GM12892 (cell line): ENCODE data around the gene HIGD2A.

ENCODE experiments used
- DNase-seq: peaks from one replicate; pipeline ENCODE4 v3.0.0; 2011; ENCODE audit not compliant: insufficient read length
- FAIRE-seq: peaks from 2 replicates; lab custom pipeline; 2011; peaks lifted over from hg19 to GRCh38; lab: Jason Lieb, UNC
- POLR2A ChIP-seq: IDR thresholded peaks from 2 replicates; pipeline ENCODE4 v1.6.1; 2011; ENCODE audit warnings: low read depth, low read length, control low read depth
- POLR2AphosphoS5 ChIP-seq: IDR thresholded peaks from 2 replicates; pipeline ENCODE4 v1.6.1; 2011; ENCODE audit warnings: low read depth, low read length, control low read depth
- TAF1 ChIP-seq: IDR thresholded peaks from 2 replicates; pipeline ENCODE4 v1.6.1; 2011; ENCODE audit warnings: low read depth, mild to moderate bottlenecking, control low read depth, low read length, borderline replicate concordance

HIGD2A gene

DNA sequence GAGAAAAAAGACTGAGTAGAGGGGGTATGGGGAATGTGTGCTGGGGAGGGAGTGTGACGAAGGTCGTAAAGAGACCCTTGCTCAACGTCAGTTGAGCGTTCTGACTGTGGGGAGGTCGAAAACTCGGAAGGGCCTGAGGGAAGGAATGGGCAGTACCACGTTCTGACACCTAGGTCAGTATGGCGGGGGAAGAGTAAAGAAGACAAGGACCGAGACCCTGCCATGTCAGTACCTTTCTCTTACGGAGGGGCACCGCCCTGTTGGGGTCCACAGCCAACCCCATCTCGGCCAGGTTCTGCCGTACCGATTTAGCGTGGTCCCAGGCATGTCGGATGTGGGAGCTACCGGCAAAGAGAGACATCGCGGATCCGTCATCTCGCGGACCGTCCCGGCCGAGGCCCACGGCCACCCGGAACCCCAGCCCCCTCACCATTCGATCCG is 528 bp upstream of the HIGD2A start:
- no peak for TF ChIP-seq POLR2A
- TF ChIP-seq TAF1 = no peak
- TF ChIP-seq POLR2AphosphoS5 = no peak; the same call in 1 of the 2 replicates
- DNase-seq (no peak), FAIRE-seq (peak; percentile 38)

DNA sequence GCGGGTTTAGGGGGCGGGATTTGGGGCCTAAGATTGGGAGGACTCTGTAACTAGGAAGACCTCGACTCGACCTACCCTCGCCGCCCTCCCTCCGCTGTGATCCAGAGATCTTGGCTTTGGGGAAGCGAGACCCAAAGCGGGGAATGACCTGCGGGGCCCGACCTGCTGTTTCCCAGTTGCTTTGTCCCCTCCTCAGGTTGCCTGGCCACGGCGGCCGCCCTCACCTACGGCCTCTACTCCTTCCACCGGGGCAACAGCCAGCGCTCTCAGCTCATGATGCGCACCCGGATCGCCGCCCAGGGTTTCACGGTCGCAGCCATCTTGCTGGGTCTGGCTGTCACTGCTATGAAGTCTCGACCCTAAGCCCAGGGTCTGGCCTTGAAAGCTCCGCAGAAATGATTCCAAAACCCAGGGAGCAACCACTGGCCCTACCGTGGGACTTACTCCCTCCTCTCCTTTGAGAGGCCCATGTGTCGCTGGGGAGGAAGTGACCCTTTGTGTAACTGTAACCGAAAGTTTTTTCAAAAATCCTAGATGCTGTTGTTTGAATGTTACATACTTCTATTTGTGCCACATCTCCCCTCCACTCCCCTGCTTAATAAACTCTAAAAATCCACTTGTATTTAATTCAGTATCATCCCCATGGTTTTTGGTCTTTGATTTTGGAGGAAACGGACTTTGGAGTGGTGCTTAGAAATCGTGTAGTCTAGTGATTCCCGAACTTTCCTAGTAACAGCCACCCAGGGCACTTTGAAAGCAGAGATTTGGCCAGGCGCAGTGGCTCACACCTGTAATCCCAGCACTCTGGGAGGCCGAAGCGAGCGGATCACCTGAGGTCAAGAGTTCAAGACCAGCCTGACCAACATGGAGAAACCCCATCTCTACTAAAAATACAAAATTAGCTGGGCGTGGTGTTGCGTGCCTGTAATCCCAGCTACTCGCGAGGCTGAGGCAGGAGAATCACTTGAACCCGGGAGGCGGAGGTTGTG is 878 bp downstream of the HIGD2A start:
- FAIRE-seq (no peak), DNase-seq (no peak)
- TF ChIP-seq POLR2AphosphoS5 (peak; percentile 87), POLR2A (peak; percentile 76), TAF1 (peak; percentile 49; the same call in 1 of the 2 replicates)

- no peak for DNase-seq
- no peak for TF ChIP-seq TAF1
- TF ChIP-seq POLR2A = 0 out of 2 replicates have a peak, but pooled peaks have one; percentile 2
- FAIRE-seq = no peak
Observed at GRCh38 chr5:176391479-176391878, 2.9 kb downstream of the HIGD2A start.

GRCh38 chr5:176391999-176392398 is 3.4 kb downstream of the HIGD2A start:
- FAIRE-seq = no peak
- no peak for TF ChIP-seq POLR2A
- TF ChIP-seq TAF1 = no peak
- no peak for TF ChIP-seq POLR2AphosphoS5
- DNase-seq = no peak

DNA sequence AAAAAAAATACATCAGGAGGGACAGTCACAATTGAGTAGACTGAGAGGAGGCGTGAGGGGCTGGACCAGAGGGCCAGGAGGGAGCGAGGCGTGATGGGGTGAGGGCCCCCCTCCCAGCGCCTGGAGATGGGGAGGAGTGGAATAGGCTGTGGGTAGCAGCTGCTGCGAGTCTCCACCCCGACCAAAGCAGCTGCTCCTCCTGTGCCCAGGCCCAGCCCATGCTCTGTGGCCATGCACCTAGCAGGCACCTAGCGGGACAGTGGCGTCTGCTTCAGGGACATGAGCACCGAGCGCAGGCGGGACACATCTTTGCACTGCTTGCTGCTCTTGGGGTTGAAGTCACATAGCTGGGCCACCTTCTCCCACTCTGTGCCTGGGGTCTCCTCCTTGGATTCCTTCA is 4.0 kb downstream of the HIGD2A start:
- FAIRE-seq (no peak), DNase-seq (no peak)
- TF ChIP-seq POLR2A (no peak), POLR2AphosphoS5 (no peak), TAF1 (no peak)

DNA sequence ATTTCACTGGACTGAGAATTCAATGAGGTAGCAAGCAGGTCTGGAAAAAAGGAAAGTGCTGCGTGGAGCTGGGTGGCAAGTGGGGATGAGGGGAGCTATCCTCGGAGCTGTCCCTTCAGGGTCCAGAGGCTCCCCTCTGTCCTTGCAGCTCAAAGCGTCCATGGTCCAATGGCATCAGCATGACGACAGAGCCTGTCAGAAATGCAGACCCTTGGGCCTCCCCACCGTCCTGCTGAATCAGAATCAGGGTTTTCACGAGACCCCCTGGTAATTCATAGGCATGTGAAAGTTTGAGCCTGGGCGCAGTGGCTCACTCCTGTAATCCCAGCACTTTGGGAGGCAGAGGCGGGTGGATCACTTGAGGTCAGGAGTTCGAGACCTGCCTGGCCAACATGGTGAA is 5.5 kb downstream of the HIGD2A start:
- TF ChIP-seq POLR2A = no peak
- TF ChIP-seq POLR2AphosphoS5 = no peak
- TF ChIP-seq TAF1 = no peak
- FAIRE-seq = no peak
- no peak for DNase-seq

GRCh38 chr5:176394881-176395675 is 6.5 kb downstream of the HIGD2A start:
- TF ChIP-seq TAF1 (no peak), POLR2AphosphoS5 (no peak), POLR2A (no peak)
- DNase-seq = no peak
- no peak for FAIRE-seq

- FAIRE-seq = no peak
- TF ChIP-seq POLR2AphosphoS5 = no peak
- TF ChIP-seq POLR2A = no peak
- TF ChIP-seq TAF1 = no peak
- no peak for DNase-seq
Observed at GRCh38 chr5:176396330-176396729, 7.8 kb downstream of the HIGD2A start.

DNA sequence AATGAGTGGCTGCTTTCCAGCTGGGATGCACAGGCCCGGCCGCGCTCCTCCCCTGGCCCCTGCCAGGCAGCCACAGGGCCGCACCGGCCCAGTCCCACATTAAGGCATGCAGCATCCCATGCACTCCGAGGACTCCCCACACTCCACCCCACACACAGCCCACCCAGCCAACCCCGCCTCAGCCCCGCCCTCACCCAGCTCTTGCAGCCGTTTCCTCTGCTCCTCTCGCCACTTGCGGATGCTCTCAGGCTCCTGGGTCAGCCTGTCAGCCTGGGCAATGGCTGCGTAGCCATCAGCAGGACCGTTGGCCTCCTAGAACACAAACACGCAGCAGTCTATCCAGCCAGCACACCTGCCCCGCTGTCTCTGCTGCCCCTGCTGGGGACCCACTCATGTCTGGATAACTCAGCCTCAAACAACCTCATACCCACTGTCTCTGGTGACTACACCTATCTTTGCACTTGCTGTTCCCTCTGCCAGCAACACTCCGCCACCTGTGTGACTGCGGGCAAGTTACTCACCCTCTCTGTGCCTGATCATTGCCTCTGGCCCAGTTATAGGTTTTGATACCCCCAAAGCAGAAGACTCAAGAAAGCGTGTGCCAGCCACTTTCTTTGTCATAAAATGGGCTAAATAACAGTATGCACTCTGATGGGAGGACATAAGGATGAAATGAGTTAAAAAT is 9.3 kb downstream of the HIGD2A start:
- FAIRE-seq (no peak), DNase-seq (no peak)
- no peak for TF ChIP-seq POLR2A
- no peak for TF ChIP-seq TAF1
- no peak for TF ChIP-seq POLR2AphosphoS5

- DNase-seq = no peak
- TF ChIP-seq TAF1 = no peak
- no peak for TF ChIP-seq POLR2A
- no peak for TF ChIP-seq POLR2AphosphoS5
- FAIRE-seq = no peak
Observed at GRCh38 chr5:176400382-176401156, 12.0 kb downstream of the HIGD2A start.
